MM.1S (cell line): ENCODE results near the gene TMEM256.

ENCODE experiments used
- CTCF ChIP-seq: fragments of 300-600 bp; sonication (generic); IDR thresholded peaks from 2 replicates; pipeline ENCODE4 v1.5.1; 2016; ENCODE audit warnings: antibody characterized with exemption, low read length, mixed read lengths
- EZH2 ChIP-seq: fragments of 300-600 bp; sonication (generic); optimal IDR thresholded peaks from 2 replicates; pipeline ENCODE3; 2017; ENCODE audit warnings: low read depth, mild to moderate bottlenecking, antibody characterized with exemption, low read length, mixed read lengths
- EZH2phosphoT487 ChIP-seq: fragments of 300-600 bp; sonication (generic); IDR thresholded peaks from 2 replicates; pipeline ENCODE4 v1.6.1; 2018; ENCODE audit warnings: antibody characterized with exemption, low read length

GRCh38 chr17:7403043-7403726 is 712 bp downstream of the TMEM256 start:
- TF ChIP-seq CTCF (no peak), EZH2 (no peak), EZH2phosphoT487 (no peak)
